GM18951 (cell line): ENCODE data around the gene SLC7A1.

Experiments used
- POLR2A ChIP-seq: IDR thresholded peaks from 4 replicates; pipeline ENCODE4 v1.6.1; 2011; ENCODE audit warnings: mild to moderate bottlenecking; ENCODE audit not compliant: insufficient read length, insufficient read depth; ENCODE audit errors: extremely low read depth
- in situ Hi-C: fragments of 300-500 bp; cut with MboI; formaldehyde crosslinking; loops from one replicate; pipeline ENCODE4 v1.12.0; 2022; ENCODE audit warnings: low sequenced_read_pairs, mixed read lengths, inconsistent platforms; ENCODE audit not compliant: unreplicated experiment

SLC7A1 gene

GRCh38 chr13:29540799-29541198, 54.7 kb downstream of the SLC7A1 start:
- no peak for TF ChIP-seq POLR2A
- in situ Hi-C loops: no loop called here

- in situ Hi-C loops: no loop called here
- TF ChIP-seq POLR2A: no peak
Observed at GRCh38 chr13:29540334-29540733, 55.2 kb downstream of the SLC7A1 start.

DNA sequence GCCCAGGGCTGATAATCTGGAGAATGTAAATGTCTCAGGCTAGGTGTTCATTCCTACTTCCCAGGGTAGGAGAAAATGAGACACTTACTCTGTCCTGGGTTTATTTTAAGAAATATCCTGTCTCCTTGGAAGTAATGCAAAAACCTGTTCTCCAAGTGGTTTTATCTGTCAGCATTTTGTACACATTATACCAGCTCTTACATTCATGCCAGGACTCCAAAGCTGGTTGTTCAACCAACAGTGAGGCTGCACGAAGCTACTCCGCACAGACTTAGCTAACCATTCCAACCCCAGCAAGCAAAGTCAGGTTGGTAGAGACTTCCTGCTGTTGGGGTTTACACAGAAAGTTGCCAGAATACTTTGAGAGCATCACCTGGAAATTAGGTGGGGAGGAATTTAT, 55.6 kb downstream of the SLC7A1 start:
- in situ Hi-C loops: no loop called here
- no peak for TF ChIP-seq POLR2A

GRCh38 chr13:29538652-29539040, 56.8 kb downstream of the SLC7A1 start:
- in situ Hi-C loops: no loop called here
- no peak for TF ChIP-seq POLR2A

DNA sequence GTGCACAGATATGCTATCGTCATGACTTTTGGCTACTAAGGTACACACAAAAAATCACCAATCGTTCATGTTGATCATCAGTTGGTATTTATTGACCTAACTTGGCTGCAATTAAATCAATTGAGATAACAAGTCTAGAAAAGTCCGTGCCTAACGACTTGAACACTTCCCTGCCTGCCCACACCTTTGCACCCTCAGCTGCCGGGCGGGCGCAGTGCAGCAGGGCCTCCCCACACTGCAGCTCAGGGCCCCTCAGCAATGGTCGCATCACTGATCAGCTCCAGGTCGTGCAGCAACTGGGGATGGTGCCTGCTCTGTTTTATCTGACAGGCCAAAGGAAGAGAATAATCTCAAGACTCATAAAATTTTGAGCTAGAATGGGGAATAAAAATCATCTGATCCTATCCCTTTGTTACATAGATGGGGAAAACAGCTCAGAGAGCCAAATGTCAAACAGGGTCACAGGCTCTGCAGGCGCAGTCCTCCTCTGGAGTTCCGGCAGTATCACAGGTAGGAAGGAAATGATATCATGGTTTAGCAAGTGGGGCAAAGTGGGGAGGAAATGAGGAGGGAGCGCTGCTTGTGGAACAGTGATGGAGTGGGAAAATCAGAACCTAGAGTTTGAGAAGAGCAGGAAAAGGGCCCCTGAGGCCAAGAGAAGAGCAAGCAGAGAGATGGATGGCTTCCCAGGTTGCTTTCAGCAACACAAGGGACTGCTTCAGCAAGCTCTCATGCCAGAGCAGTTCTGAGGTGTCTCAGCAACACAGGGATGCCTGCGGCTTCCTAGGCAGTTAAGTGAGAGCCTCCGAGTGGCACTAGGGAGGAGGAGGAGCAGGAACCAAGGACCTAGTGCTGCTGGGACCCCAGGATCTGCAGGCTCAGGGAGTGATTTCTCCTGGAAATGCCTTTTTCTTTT, 57.5 kb downstream of the SLC7A1 start:
- in situ Hi-C loops: no loop called here
- no peak for TF ChIP-seq POLR2A

DNA sequence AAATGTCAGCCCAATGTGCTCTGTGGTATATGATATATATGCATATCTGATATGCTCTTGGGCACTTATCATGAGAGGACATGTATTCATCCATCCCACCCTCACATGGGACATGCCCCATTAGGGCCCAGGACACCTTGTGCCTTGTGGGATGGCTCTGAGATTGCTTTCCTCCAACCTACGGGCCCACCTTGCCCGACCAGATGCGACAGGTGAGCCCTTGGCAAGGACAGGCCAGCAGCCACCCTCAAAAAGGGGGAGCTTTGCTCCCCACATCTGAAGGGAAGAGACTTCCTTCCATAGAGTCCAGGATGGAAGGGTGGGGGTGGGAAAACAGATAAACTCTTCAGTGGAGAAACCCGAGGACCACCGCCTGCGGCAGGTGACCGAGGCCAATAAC, 58.6 kb downstream of the SLC7A1 start:
- in situ Hi-C loops: no loop called here
- TF ChIP-seq POLR2A: no peak

- no peak for TF ChIP-seq POLR2A
- in situ Hi-C loops: no loop called here
Observed at GRCh38 chr13:29535663-29536655, 59.5 kb downstream of the SLC7A1 start.

DNA sequence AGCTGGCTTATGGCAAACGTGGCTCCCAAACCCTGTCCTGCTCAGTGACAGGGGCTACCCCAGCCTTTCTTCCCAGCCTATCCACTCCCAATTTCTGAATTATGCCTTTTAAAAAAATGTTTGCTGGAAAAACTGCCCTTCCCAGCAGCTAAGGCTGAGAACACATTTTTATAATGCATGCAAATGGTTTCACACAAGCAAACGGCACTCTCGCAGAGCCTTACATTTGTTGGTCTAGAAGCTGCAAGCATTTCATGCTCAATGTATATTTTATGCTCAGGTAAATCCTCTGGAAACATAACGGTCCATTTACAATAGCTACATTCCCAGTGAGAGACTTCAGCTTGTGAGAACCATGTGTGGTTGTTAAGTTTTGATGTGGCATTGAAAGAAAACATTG, 61.4 kb downstream of the SLC7A1 start:
- in situ Hi-C loops: no loop called here
- no peak for TF ChIP-seq POLR2A

DNA sequence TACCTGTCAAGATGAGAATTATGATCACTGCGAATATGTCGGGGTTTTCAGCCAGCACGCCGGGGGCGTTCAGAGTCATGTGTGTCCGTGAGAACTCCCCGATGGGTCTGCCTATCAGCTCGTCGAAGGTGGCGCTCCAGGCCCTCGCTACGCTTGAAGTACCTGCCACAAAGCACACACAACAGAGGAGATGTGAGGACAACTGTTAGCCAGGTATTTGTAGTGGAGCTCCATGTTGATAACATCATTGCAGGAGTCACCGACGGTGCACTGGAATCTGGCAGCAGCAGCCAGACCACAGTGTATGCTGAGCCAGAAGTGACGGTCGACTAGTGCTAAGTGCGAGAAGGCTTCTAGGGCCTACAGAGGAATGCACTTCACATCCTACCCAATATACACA, 62.7 kb downstream of the SLC7A1 start:
- TF ChIP-seq POLR2A: no peak
- in situ Hi-C loops: no loop called here

- TF ChIP-seq POLR2A: no peak
- in situ Hi-C loops: no loop called here
Observed at GRCh38 chr13:29532116-29532515, 63.4 kb downstream of the SLC7A1 start.

- in situ Hi-C loops: no loop called here
- no peak for TF ChIP-seq POLR2A
Observed at GRCh38 chr13:29530901-29531300, 64.6 kb downstream of the SLC7A1 start.

DNA sequence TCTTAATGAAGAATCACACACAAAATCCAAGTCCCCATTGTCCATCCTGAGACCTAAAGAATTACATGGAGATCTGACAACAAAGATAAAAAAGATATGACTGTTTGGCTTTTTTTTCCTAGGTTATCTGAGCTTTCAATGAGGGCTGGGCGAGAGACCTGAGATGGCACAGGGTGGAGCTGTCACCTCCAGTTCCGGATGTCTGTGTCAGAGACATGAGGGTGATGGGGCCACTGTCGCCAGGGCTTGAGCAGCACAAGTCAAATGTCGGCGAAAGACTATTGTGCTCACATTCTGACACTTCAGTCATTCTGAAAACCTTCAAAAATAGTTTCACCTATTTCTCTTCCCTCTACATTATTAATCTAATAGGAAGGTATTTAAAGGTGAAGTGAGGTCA, 65.7 kb downstream of the SLC7A1 start:
- in situ Hi-C loops: no loop called here
- TF ChIP-seq POLR2A: no peak

- in situ Hi-C loops: no loop called here
- no peak for TF ChIP-seq POLR2A
Observed at GRCh38 chr13:29527916-29528315, 67.6 kb downstream of the SLC7A1 start.
